OCI-LY3 (cell line): ENCODE results near the gene DYNLT1.
"Not testable (repeated sequence)": the region's sequence is repeated elsewhere in the genome, so short reads cannot be mapped to it uniquely, and the experiment has no call there.

Experiments used
- H2AFZ ChIP-seq: fragments of 200-600, 300-600 bp; shearing (Covaris generic); 2 replicates; pipeline ENCODE4 v1.6.0; 2014; ENCODE audit warnings: antibody characterized with exemption, low read depth, low read length
- H3K27ac ChIP-seq: fragments of 200-600, 300-600 bp; sonication (generic); 2 replicates; pipeline ENCODE4 v1.5.1; 2014; ENCODE audit warnings: mild to moderate bottlenecking, low read length, moderate library complexity, mixed read lengths
- H3K27me3 ChIP-seq: fragments of 200-600, 300-600 bp; sonication (generic); 2 replicates; pipeline ENCODE4 v1.6.1; 2014; ENCODE audit warnings: low read depth, low read length, mixed read lengths
- H3K36me3 ChIP-seq: fragments of 200-600, 300-600 bp; sonication (generic); replicated peaks from 2 replicates; pipeline ENCODE3; 2014; ENCODE audit warnings: low read depth, low read length, mixed read lengths
- H3K4me1 ChIP-seq: fragments of 300-600, 200-600 bp; sonication (generic); 2 replicates; pipeline ENCODE4 v1.6.1; 2014; ENCODE audit warnings: low read length, mixed read lengths
- H3K4me2 ChIP-seq: fragments of 200-600, 300-600 bp; sonication (generic); 2 replicates; pipeline ENCODE4 v1.6.1; 2014; ENCODE audit warnings: low read length, mixed read lengths
- H3K4me3 ChIP-seq: fragments of 300-600, 200-600 bp; sonication (generic); 2 replicates; pipeline ENCODE4 v1.5.1; 2014; ENCODE audit warnings: antibody characterized with exemption, mild to moderate bottlenecking, low read length, moderate library complexity
- H3K79me2 ChIP-seq: fragments of 300-600, 200-600 bp; shearing (Covaris generic); 2 replicates; pipeline ENCODE4 v1.6.1; 2014; ENCODE audit warnings: mild to moderate bottlenecking, low read length, mixed read lengths
- H3K9ac ChIP-seq: fragments of 300-600, 200-600 bp; shearing (Covaris generic); 2 replicates; pipeline ENCODE4 v1.6.0; 2014; ENCODE audit warnings: mild to moderate bottlenecking, low read length, moderate library complexity
- H3K9me3 ChIP-seq: fragments of 200-600, 300-600 bp; shearing (Covaris generic); 2 replicates; pipeline ENCODE4 v1.6.1; 2014; ENCODE audit warnings: low read length, mixed read lengths; ENCODE audit not compliant: insufficient read depth
- H4K20me1 ChIP-seq: fragments of 200-600, 300-600 bp; sonication (generic); 2 replicates; pipeline ENCODE4 v1.6.1; 2016; ENCODE audit warnings: low read length, mixed read lengths; ENCODE audit not compliant: insufficient read depth
- CTCF ChIP-seq: fragments of 200-600, 300-600 bp; sonication (generic); IDR thresholded peaks from 2 replicates; pipeline ENCODE4 v1.5.1; 2014; ENCODE audit warnings: antibody characterized with exemption, low read length, low read depth
- EZH2phosphoT487 ChIP-seq: fragments of 200-600 bp; shearing (Covaris generic); IDR thresholded peaks from 2 replicates; pipeline ENCODE4 v1.6.1; 2018; ENCODE audit warnings: antibody characterized with exemption, mixed run types, low read depth

The DYNLT1 gene

GRCh38 chr6:158672726-158673125 is 28.2 kb upstream of the DYNLT1 start:
- Histone ChIP-seq H3K9me3 (no peaks in the 10 kb centered on the region), H3K27me3 (no peaks in the 10 kb centered on the region), H3K4me1 (peaks cover 22% of the 10 kb centered on the region)

DNA sequence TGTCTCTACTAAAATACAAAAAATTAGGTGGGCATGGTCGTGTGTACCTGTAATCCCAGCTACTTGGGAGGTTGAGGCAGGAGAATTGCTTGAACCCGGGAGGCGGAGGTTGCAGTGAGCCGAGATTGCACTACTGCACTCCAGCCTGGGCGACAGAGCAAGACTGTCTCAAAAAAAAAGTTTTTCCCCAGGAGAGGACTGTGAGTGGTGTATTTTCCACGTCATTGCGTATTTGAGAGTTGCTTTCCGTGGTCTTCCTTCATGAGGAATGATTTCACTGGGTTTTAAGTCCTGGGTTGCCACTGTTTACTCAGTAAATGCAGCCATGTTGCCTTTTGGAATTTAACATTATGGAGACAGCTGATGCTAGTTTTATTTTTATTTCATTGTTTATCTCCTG is 27.6 kb upstream of the DYNLT1 start:
- H3K9me3 ChIP-seq, H2AFZ ChIP-seq, H3K27me3 ChIP-seq, H3K4me3 ChIP-seq, H4K20me1 ChIP-seq, H3K9ac ChIP-seq, H3K27ac ChIP-seq, H3K4me2 ChIP-seq, H3K36me3 ChIP-seq, H3K79me2 ChIP-seq: not testable (repeated sequence)
- peaks cover 27% of the 10 kb centered on the region for H3K4me1 ChIP-seq

More at GRCh38 chr6:158672726-158673125, 28.2 kb upstream of the DYNLT1 start:
- H3K79me2 ChIP-seq: no peaks in the 10 kb centered on the region
- H3K27ac ChIP-seq: no peak overlapping the region
- H3K4me2 ChIP-seq: no peak overlapping the region
- no peak for TF ChIP-seq CTCF
- no peak for TF ChIP-seq EZH2phosphoT487
- H3K9ac ChIP-seq: no peak overlapping the region
- no peak overlapping the region for H2AFZ ChIP-seq
- no peaks in the 10 kb centered on the region for H4K20me1 ChIP-seq
- H3K36me3 ChIP-seq: no peaks in the 10 kb centered on the region
- no peak overlapping the region for H3K4me3 ChIP-seq

- Histone ChIP-seq H3K4me3 (no peak overlapping the region), H3K27ac (no peak overlapping the region), H2AFZ (no peak overlapping the region), H3K9me3 (no peaks in the 10 kb centered on the region), H3K27me3 (0 out of 2 replicates have a peak, but pooled peaks cover 3% of the 10 kb centered on the region), H4K20me1 (no peaks in the 10 kb centered on the region), H3K36me3 (no peaks in the 10 kb centered on the region), H3K9ac (no peak overlapping the region), H3K79me2 (no peaks in the 10 kb centered on the region), H3K4me1 (peaks cover 40% of the 10 kb centered on the region), H3K4me2 (peak overlapping the region; percentile 42)
- TF ChIP-seq EZH2phosphoT487 (no peak), CTCF (no peak)
Measured at GRCh38 chr6:158669145-158670035, 24.8 kb upstream of the DYNLT1 start.

- Histone ChIP-seq H3K79me2 (no peaks in the 10 kb centered on the region), H3K27ac (no peak overlapping the region), H4K20me1 (no peaks in the 10 kb centered on the region), H2AFZ (no peak overlapping the region), H3K9ac (no peak overlapping the region), H3K9me3 (no peaks in the 10 kb centered on the region), H3K4me3 (no peak overlapping the region), H3K4me2 (peak overlapping the region; percentile 33), H3K4me1 (peaks cover 40% of the 10 kb centered on the region), H3K27me3 (0 out of 2 replicates have a peak, but pooled peaks cover 3% of the 10 kb centered on the region), H3K36me3 (no peaks in the 10 kb centered on the region)
- TF ChIP-seq CTCF: no peak
- TF ChIP-seq EZH2phosphoT487: no peak
Measured at GRCh38 chr6:158668707-158669103, 24.2 kb upstream of the DYNLT1 start.
